Measurements from ENCODE around the gene PIGP. TPM values are rescaled to one million over a fixed set of nuclear protein-coding genes. Genes with fewer than 3 reads are reported as not detected.

Gene PIGP
- polyA plus RNA-seq, 3 donors = 8.8 to 17.6 (median 10.6) TPM

DNA sequence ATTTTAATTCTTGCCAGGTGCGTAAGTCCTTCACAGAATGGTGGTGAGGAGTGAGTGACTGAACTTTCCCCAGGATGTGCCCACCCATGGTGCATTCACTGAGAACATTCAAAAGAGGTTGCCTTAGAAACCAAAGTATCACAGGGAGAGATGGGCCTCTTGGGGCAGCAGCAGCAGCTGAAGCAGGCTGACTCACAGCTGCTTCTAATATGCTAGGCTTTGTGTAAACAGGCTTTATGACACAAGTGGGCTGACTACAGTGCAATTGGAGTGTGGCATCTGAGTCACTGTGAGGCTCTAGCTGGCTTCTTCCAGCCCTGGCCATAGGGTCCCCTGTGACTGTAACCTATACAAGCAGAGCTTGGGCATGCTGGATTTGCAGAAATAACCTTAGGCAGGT, 12.6 kb downstream of the PIGP start:
- H3K9ac ChIP-seq (ENCODE audit: insufficient read depth, low read length, poor library complexity, severe bottlenecking) = no peak overlapping the region
- 100% methylated on average over 1 of the region's 1 CpG for WGBS (ENCODE audit: insufficient coverage)
- H3K4me1 ChIP-seq (ENCODE audit: control insufficient read depth in 1 of 2, insufficient read depth in 2 of 2, low read length in 2 of 2) = no peaks in the 10 kb centered on the region

DNA sequence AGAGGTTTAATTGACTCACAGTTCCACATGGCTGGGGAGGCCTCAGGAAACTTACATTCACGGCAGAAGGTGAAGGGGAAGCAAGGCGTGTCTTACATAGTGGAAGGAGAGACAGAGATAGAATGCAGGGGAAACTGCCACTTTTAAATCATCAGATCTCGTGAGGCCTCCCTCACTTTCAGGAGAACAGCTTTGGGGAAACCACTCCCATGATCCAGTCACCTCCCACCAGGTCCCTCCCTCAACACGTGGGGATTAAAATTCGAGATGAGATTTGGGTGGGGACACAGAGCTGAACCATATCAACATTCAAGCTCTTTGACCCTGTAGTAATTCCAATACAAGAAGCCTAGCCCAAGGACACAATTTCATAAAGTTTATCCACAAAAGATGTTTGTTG, 13.7 kb downstream of the PIGP start:
- H3K9ac ChIP-seq (ENCODE audit: insufficient read depth, low read length, poor library complexity, severe bottlenecking) = no peak overlapping the region
- H3K4me1 Mint-ChIP-seq = no peaks in the 10 kb centered on the region
- H3K9me3 Mint-ChIP-seq = peaks cover 0 to 22% (median 9%) of the 10 kb centered on the region in 7 donors

More for the DNA sequence above, 12.6 kb downstream of the PIGP start:
- Histone ChIP-seq H3K36me3 (replicated peaks in 1 of 2; ENCODE audit: control insufficient read depth in 1 of 2, insufficient read depth in 2 of 2, low read length in 2 of 2) (peaks cover 0 to 4% of the 10 kb centered on the region in 2 donors), H2AFZ (ENCODE audit: insufficient read depth, low read depth, low read length, poor library complexity, severe bottlenecking) (no peak overlapping the region), H3K79me2 (ENCODE audit: insufficient read depth, low read length) (no peaks in the 10 kb centered on the region), H3K27ac (ENCODE audit: low read depth in 1 of 2, low read length in 2 of 2) (no peak overlapping the region), H3K4me2 (replicated peaks; ENCODE audit: extremely low read depth, low read length, poor library complexity, severe bottlenecking) (no peak overlapping the region), H3K27me3 (ENCODE audit: control insufficient read depth in 2 of 2, insufficient read depth in 2 of 2, low read length in 2 of 2) (no peaks in the 10 kb centered on the region), H3K4me3 (replicated peaks in 1 of 3; ENCODE audit: low read depth in 2 of 3, low read length in 3 of 3) (no peak overlapping the region), H4K20me1 (ENCODE audit: insufficient read depth, low read length) (no peaks in the 10 kb centered on the region), H3K9me3 (replicated peaks in 1 of 2; ENCODE audit: control insufficient read depth in 1 of 2, insufficient read depth in 1 of 2, low read length in 2 of 2) (peaks cover 0 to 11% of the 10 kb centered on the region in 2 donors)
- DNase-seq = no peak
- no peak overlapping the region for H3K27ac Mint-ChIP-seq
- no peak overlapping the region for H3K4me3 Mint-ChIP-seq
- peaks cover 4 to 5% of the 10 kb centered on the region in 2 donors for H3K36me3 Mint-ChIP-seq
- peaks cover 0 to 22% (median 9%) of the 10 kb centered on the region in 7 donors for H3K9me3 Mint-ChIP-seq
- TF ChIP-seq, protein P1, sequence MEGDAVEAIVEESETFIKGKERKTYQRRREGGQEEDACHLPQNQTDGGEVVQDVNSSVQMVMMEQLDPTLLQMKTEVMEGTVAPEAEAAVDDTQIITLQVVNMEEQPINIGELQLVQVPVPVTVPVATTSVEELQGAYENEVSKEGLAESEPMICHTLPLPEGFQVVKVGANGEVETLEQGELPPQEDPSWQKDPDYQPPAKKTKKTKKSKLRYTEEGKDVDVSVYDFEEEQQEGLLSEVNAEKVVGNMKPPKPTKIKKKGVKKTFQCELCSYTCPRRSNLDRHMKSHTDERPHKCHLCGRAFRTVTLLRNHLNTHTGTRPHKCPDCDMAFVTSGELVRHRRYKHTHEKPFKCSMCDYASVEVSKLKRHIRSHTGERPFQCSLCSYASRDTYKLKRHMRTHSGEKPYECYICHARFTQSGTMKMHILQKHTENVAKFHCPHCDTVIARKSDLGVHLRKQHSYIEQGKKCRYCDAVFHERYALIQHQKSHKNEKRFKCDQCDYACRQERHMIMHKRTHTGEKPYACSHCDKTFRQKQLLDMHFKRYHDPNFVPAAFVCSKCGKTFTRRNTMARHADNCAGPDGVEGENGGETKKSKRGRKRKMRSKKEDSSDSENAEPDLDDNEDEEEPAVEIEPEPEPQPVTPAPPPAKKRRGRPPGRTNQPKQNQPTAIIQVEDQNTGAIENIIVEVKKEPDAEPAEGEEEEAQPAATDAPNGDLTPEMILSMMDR (IDR thresholded peaks at IDR 0.05) = no peak
- peaks cover 0 to 3% (median 1%) of the 10 kb centered on the region in 3 donors for H3K27me3 Mint-ChIP-seq (ENCODE audit: low read depth in 3 of 3)
- intact Hi-C loops (cut with micrococcal nuclease) = no loop called here
- H3K4me1 Mint-ChIP-seq = no peaks in the 10 kb centered on the region

More for the DNA sequence above, 13.7 kb downstream of the PIGP start:
- Mint-ChIP-seq H3K36me3 (no peaks in the 10 kb centered on the region), H3K27ac (no peak overlapping the region), H3K27me3 (ENCODE audit: low read depth in 3 of 3) (peaks cover 0 to 2% (median 1%) of the 10 kb centered on the region in 3 donors), H3K4me3 (no peak overlapping the region)
- Histone ChIP-seq H4K20me1 (ENCODE audit: insufficient read depth, low read length) (no peaks in the 10 kb centered on the region), H3K9me3 (replicated peaks in 1 of 2; ENCODE audit: control insufficient read depth in 1 of 2, insufficient read depth in 1 of 2, low read length in 2 of 2) (peaks cover 0 to 11% of the 10 kb centered on the region in 2 donors), H3K36me3 (replicated peaks in 1 of 2; ENCODE audit: control insufficient read depth in 1 of 2, insufficient read depth in 2 of 2, low read length in 2 of 2) (no peaks in the 10 kb centered on the region), H3K4me2 (replicated peaks; ENCODE audit: extremely low read depth, low read length, poor library complexity, severe bottlenecking) (no peak overlapping the region), H3K4me3 (replicated peaks in 1 of 3; ENCODE audit: low read depth in 2 of 3, low read length in 3 of 3) (no peak overlapping the region), H2AFZ (ENCODE audit: insufficient read depth, low read depth, low read length, poor library complexity, severe bottlenecking) (no peak overlapping the region), H3K27me3 (ENCODE audit: control insufficient read depth in 2 of 2, insufficient read depth in 2 of 2, low read length in 2 of 2) (no peaks in the 10 kb centered on the region), H3K4me1 (ENCODE audit: control insufficient read depth in 1 of 2, insufficient read depth in 2 of 2, low read length in 2 of 2) (no peaks in the 10 kb centered on the region), H3K79me2 (ENCODE audit: insufficient read depth, low read length) (no peaks in the 10 kb centered on the region), H3K27ac (ENCODE audit: low read depth in 1 of 2, low read length in 2 of 2) (no peak overlapping the region)
- 20% methylated on average over 1 of the region's 5 CpGs for WGBS (ENCODE audit: insufficient coverage)
- TF ChIP-seq, protein P1 (IDR thresholded peaks at IDR 0.05) = no peak
- intact Hi-C loops (cut with micrococcal nuclease) = no loop called here
- DNase-seq = no peak
